ENCODE data around the gene SYT15.
"Not testable (repeated sequence)": the region's sequence is repeated elsewhere in the genome, so short reads cannot be mapped to it uniquely, and the experiment has no call there.

DNA sequence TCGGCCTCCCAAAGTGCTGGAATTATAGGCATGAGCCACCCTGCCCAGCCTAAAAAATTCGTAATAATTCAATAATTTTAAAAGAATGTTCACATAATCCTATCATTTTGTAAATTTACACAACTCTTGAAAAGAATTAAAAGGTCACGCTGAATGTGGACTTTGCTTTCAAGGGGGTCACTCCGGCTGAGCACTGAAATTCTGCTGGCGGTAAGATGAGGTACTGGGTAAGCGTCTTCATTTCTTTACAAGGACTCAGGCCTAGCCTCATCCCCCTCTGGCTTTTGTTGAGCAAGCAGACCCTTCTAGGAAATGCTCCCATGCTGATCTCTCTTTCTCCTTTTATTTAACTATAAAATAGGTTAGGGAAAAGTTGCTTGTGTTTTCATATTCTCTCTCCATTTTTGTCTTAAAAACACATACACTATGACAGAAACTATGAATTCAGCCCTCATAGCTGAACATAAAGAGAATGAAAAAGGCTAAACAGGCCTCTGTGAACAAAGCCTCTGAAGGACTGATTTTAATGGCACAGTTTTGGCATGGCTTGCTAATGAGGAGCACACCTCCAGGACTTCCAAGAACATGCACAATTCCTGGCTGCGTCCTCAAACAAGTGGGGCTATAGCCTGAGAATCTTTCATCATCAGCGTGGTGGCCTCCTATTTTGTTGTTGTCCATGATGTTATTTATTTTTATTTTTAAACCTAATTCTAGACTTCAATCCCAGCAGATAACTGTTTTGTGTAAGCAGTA, 45.1 kb downstream of the SYT15 start:
- TF ChIP-seq, protein P1, sequence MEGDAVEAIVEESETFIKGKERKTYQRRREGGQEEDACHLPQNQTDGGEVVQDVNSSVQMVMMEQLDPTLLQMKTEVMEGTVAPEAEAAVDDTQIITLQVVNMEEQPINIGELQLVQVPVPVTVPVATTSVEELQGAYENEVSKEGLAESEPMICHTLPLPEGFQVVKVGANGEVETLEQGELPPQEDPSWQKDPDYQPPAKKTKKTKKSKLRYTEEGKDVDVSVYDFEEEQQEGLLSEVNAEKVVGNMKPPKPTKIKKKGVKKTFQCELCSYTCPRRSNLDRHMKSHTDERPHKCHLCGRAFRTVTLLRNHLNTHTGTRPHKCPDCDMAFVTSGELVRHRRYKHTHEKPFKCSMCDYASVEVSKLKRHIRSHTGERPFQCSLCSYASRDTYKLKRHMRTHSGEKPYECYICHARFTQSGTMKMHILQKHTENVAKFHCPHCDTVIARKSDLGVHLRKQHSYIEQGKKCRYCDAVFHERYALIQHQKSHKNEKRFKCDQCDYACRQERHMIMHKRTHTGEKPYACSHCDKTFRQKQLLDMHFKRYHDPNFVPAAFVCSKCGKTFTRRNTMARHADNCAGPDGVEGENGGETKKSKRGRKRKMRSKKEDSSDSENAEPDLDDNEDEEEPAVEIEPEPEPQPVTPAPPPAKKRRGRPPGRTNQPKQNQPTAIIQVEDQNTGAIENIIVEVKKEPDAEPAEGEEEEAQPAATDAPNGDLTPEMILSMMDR (IDR thresholded peaks at IDR 0.05) = not testable (repeated sequence)
- TF ChIP-seq POLR2A (IDR thresholded peaks at IDR 0.05) = not testable (repeated sequence)

All from testis (tissue), 2 donors.